Measurements from ENCODE around the gene PIAS3.
"Not testable (repeated sequence)": the region's sequence is repeated elsewhere in the genome, so short reads cannot be mapped to it uniquely, and the experiment has no call there.

Gene PIAS3

DNA sequence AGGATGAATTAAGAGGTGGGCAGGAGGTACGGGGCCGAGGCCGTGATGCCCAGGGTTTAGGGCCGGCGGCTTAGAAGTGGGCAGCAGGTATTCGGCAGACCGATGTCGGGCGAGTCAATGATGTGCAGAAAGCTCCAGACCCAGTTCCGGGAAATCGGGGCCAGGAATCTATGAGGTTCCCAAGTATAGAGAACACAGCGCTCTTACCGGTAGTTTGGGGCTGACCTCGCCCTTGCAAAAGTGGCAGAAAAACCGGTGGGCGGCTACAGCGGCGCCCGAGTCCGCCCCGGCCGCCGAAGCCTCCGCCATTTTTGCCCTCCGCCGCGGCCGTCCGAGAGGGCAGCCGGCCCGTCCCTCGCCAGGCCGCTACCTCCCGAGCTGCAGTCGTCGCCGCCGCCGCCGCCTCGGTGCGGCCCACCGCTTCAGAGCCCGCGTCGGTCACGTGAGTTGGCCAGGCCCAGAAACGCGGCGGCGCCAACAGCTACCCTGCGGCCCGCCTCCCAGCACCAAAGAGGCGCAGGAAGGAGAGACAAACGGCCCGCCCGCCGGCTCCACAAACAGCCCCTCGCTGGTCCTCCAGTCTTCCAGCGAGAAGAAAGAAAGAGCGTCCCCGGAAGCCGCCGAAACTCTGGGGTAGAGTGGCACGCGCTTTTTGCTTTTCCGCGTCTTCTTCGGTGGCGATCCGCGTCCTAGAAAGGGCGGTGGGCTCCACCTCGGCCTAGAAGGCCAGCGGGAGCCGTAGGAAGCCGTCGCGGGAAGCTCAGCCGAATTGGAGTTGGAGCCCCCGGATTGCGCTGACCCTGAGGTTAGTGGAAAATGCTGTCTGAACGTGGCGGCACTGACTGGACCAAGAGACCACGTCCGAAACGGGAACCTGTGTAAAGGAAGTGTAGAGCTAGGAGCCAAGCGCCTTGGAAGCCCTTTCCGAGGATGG, 35.0 kb downstream of the PIAS3 start, which contains the start of the genes POLR3C and RNF115:
Gene POLR3C, plus strand, starts transcription at position 636 of the 934 bp plus-strand sequence. CDS start 1,577 bp downstream, outside the sequence.
Gene RNF115, minus strand, starts transcription at position 531 of the 934 bp plus-strand sequence. Its CDS starts 222 bp downstream, at position 309.
- peak; percentile 95 for DNase-seq (ENCODE audit: low spot score)

- DNase-seq (ENCODE audit: low spot score) = not testable (repeated sequence)
These were observed 36.0 kb downstream of the PIAS3 start for GRCh38 chr1:145822779-145823331.

DNA sequence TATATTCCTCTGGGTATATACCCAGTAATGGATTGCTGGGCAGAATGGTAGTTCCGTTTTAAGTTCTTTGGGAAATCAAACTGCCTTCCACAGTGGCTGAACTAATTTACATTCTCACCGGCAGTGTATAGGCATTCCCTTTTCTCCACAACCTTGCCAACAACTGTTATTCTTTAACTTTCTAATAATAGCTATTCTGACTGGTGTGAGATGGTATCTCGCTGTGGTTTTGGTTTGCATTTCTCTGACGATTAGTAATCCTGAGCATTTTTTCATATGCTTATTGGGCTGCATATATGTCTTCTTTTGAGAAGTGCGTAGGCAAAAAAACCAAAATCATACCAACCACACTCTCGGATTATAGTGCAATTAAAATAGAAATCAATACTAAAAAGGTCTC, 40.8 kb downstream of the PIAS3 start:
- DNase-seq (ENCODE audit: low spot score) = not testable (repeated sequence)

GRCh38 chr1:145812977-145813810, 45.7 kb downstream of the PIAS3 start:
- not testable (repeated sequence) for DNase-seq (ENCODE audit: low spot score)

- DNase-seq (ENCODE audit: low spot score) = no peak
These were observed 52.0 kb downstream of the PIAS3 start for GRCh38 chr1:145806844-145807243.

DNA sequence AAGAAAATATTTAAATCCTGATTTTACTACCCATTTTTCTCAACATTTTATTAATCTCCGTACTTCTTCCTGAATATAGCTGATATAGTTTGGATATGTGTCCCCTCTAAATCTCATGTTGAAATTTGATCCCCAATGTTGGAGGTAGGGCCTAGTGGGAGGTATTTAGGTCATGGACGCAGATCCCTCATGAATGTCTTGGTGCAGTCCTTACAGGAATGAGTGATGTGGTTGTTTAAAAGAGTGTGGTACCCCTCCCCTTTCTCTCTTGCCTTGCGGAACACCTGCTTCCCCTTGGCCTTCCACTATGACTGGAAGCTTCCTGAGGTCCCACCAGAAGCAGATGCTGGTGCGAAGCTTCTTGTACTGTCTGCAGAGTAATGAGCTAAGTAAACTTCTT, 52.5 kb downstream of the PIAS3 start:
- DNase-seq (ENCODE audit: low spot score) = no peak

DNA sequence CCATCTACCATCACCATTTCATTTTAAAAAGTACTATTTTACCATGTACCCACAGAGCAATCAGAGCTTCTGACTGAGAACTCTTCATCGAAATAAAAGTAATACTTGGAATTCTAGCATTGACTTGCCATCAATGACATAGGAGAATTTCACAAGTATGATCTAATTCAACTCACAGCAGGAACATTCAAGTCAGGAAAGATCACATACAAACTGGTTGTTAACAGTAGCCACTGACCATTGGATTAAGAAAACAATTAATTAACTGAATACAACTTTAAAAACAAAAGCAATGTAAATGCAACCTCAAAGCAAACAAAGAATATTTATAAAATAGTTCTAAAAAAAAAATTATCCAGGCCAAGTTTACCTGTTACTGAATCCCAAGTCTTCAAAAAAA, 53.8 kb downstream of the PIAS3 start:
- no peak for DNase-seq (ENCODE audit: low spot score)

- no peak for DNase-seq (ENCODE audit: low spot score)
These were observed 54.4 kb downstream of the PIAS3 start for GRCh38 chr1:145804235-145805045.

DNA sequence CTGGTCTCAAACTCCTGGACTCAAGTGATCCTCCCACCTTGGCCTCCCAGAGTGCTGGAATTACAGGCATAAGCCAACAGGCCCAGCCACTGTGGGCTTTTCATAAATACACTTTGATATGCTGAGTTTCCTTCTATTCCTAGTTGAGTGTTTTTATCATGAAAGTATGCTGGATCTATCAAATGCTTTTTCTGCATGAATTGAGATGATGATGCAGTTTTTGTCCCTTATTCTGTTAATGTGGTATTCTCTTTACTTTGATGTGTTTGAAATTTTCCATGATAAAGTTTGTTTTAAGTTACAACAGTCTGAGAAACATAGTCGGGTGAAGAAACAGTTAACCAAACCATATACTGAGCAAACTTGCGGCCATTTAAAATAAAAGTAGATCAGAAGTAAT, 59.1 kb downstream of the PIAS3 start:
- DNase-seq (ENCODE audit: low spot score) = no peak
